Caco-2 (cell line): Measurements from ENCODE around the gene PRDM1. TPM values are rescaled to one million over a fixed set of nuclear protein-coding genes. Genes with fewer than 3 reads are reported as not detected.
A peak's percentile ranks its signal among the peaks of the same experiment; 100 is the strongest.

Experiments used
- BruUV-seq: library from RNA; stranded (reverse); fragments of 400-500 nt; replicated peaks from 2 replicates; lab custom pipeline; 2021; lab: Mats Ljungman, UMichigan
- CTCF ChIA-PET: fragments of 300-600 bp; sonication (Branson Sonifier 250); formaldehyde crosslinking; loops from one replicate; lab custom pipeline; 2022; ENCODE audit warnings: antibody characterized with exemption; lab: Charles Lee
- POLR2A ChIA-PET: fragments of 300-600 bp; sonication (Branson Sonifier 250); formaldehyde crosslinking; loops from one replicate; lab custom pipeline; 2022; ENCODE audit warnings: antibody characterized with exemption; lab: Charles Lee
- DNase-seq, 2 experiments: peaks; one replicate each; pipeline versions ENCODE4 v3.0.0 to v3.0.0-alpha.2; 2020 to 2022
- H3K27me3 ChIP-seq: replicated peaks from 2 replicates; pipeline ENCODE4 v1.6.0; 2011; ENCODE audit warnings: low read length; ENCODE audit not compliant: control insufficient read depth, insufficient read depth
- H3K36me3 ChIP-seq: 2 replicates; pipeline ENCODE4 v1.5.1; 2011; ENCODE audit warnings: low read length; ENCODE audit not compliant: control insufficient read depth, insufficient read depth
- H3K4me1 ChIP-seq: fragments of 250-450 bp; sonication (Bioruptor Pico); 2 replicates; pipeline ENCODE4 v1.5.1; 2020; ENCODE audit warnings: mild to moderate bottlenecking
- H3K4me3 ChIP-seq: 2 replicates; pipeline ENCODE4 v1.5.1; 2011; ENCODE audit warnings: low read depth, mild to moderate bottlenecking, control low read depth, low read length
- H3K9me3 ChIP-seq: fragments of 250-450 bp; sonication (Bioruptor Pico); 2 replicates; pipeline ENCODE4 v1.5.1; 2020; ENCODE audit warnings: mild to moderate bottlenecking, moderate library complexity
- H3K27ac Mint-ChIP-seq: one replicate; pipeline ENCODE4 v1.8.0; 2022; ENCODE audit warnings: mixed read lengths; ENCODE audit not compliant: unreplicated experiment
- H3K27me3 Mint-ChIP-seq: one replicate; pipeline ENCODE4 v1.8.0; 2022; ENCODE audit warnings: mixed read lengths; ENCODE audit not compliant: insufficient read depth, unreplicated experiment
- H3K36me3 Mint-ChIP-seq: one replicate; pipeline ENCODE4 v1.8.0; 2022; ENCODE audit warnings: mild to moderate bottlenecking, mixed read lengths; ENCODE audit not compliant: insufficient read depth, unreplicated experiment
- H3K4me1 Mint-ChIP-seq: one replicate; pipeline ENCODE4 v1.8.0; 2022; ENCODE audit warnings: low read depth, mixed read lengths; ENCODE audit not compliant: unreplicated experiment
- H3K4me3 Mint-ChIP-seq: one replicate; pipeline ENCODE4 v1.8.0; 2022; ENCODE audit warnings: mild to moderate bottlenecking, moderate library complexity, mixed read lengths; ENCODE audit not compliant: unreplicated experiment
- H3K9me3 Mint-ChIP-seq: one replicate; pipeline ENCODE4 v1.8.0; 2022; ENCODE audit warnings: mixed read lengths; ENCODE audit not compliant: unreplicated experiment
- intact Hi-C: fragments of 100-400 bp; cut with micrococcal nuclease; formaldehyde crosslinking; loops from one replicate; pipeline ENCODE4 v1.10.0; 2022; ENCODE audit not compliant: unreplicated experiment
- total RNA-seq: library from RNA; stranded (reverse); gene quantifications from 2 replicates; pipeline ENCODE4 v1.2.3, GENCODE V29; 2022
- TF ChIP-seq, protein P1 (sequence below), 2 experiments: fragments of 200-600 bp in 1 of 2; IDR thresholded peaks; 1 replicate in 1 of 2; 2 replicates in 1 of 2; pipeline versions ENCODE4 v1.5.1 to v1.8.0; 2011 to 2022; ENCODE audit warnings: antibody characterized with exemption in 1 of 2, control low read depth in 1 of 2, inconsistent platforms in 1 of 2, low read depth in 1 of 2, low read length in 1 of 2, mild to moderate bottlenecking in 1 of 2, moderate library complexity in 1 of 2; ENCODE audit not compliant: insufficient read depth in 1 of 2, severe bottlenecking in 1 of 2, unreplicated experiment in 1 of 2

Gene PRDM1
- total RNA-seq, 1 experiment from 2014 or later = 10.4 TPM

DNA sequence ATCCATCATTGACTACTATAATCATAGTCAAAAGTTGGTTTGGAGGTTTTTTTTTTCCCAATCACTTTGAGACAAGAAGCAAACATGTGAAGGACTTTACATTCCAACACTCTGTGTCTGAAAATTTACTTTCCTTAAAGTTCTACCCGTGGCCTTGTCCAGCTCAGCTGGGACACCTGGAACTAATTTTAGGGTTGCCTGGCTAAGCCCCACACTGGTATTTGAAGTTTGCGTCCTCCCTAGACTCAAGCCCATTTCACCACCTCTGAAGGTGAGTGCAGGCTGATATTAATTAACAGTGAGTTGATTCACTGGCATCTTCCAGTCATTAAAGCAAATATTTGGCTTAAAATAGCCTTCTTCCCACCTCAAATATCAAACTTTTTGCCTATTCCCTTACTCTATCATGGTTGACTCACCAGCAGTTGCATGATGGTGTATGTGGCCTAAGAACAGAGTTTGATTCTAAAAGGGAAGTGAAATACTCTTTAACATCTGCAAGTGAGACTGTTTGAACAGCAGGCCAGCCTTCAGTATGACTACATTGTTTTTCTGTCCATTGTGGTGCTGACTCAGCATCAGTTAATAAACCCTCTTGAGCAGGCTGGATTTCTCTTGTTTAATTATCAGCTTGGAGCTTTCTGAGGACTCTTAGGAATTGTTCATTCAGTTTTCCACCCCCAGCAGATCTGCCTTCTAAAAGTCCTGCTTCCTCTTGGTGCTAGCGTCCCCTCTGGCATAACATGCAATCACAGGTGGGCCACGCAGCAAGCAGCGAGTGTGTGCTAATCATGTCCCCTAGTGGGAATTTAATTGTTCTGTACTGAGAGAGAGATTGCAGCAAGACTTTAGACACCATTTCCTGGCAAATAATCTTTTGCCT is 1.8 kb upstream of the PRDM1 start:
- Mint-ChIP-seq H3K4me3 (peak overlapping the region; percentile 87), H3K9me3 (no peaks in the 10 kb centered on the region), H3K4me1 (peaks cover 44% of the 10 kb centered on the region), H3K27ac (peak overlapping the region; percentile 86), H3K27me3 (no peaks in the 10 kb centered on the region), H3K36me3 (peaks cover 8% of the 10 kb centered on the region)
- Histone ChIP-seq H3K4me3 (no peak overlapping the region), H3K27me3 (no peaks in the 10 kb centered on the region), H3K4me1 (peaks cover 18% of the 10 kb centered on the region), H3K9me3 (no peaks in the 10 kb centered on the region), H3K36me3 (no peaks in the 10 kb centered on the region; the same call in 1 of the 2 replicates)
- BruUV-seq = no TSS peak
- intact Hi-C loops = loop anchor here (1.0 to 10.0 kb wide), 6 partner anchors 36 to 516 kb away; no protein-coding TSS in a partner anchor
- ChIA-PET POLR2A (no interaction called here), CTCF (no interaction called here)
- TF ChIP-seq, protein P1, sequence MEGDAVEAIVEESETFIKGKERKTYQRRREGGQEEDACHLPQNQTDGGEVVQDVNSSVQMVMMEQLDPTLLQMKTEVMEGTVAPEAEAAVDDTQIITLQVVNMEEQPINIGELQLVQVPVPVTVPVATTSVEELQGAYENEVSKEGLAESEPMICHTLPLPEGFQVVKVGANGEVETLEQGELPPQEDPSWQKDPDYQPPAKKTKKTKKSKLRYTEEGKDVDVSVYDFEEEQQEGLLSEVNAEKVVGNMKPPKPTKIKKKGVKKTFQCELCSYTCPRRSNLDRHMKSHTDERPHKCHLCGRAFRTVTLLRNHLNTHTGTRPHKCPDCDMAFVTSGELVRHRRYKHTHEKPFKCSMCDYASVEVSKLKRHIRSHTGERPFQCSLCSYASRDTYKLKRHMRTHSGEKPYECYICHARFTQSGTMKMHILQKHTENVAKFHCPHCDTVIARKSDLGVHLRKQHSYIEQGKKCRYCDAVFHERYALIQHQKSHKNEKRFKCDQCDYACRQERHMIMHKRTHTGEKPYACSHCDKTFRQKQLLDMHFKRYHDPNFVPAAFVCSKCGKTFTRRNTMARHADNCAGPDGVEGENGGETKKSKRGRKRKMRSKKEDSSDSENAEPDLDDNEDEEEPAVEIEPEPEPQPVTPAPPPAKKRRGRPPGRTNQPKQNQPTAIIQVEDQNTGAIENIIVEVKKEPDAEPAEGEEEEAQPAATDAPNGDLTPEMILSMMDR (IDR thresholded peaks at IDR 0.05; ENCODE audit: insufficient read depth in 1 of 2, low read depth in 1 of 2, low read length in 1 of 2, severe bottlenecking in 1 of 2, unreplicated experiment in 1 of 2) = peak; percentile 50 to 78
- DNase-seq = peak; percentile 59 to 66

DNA sequence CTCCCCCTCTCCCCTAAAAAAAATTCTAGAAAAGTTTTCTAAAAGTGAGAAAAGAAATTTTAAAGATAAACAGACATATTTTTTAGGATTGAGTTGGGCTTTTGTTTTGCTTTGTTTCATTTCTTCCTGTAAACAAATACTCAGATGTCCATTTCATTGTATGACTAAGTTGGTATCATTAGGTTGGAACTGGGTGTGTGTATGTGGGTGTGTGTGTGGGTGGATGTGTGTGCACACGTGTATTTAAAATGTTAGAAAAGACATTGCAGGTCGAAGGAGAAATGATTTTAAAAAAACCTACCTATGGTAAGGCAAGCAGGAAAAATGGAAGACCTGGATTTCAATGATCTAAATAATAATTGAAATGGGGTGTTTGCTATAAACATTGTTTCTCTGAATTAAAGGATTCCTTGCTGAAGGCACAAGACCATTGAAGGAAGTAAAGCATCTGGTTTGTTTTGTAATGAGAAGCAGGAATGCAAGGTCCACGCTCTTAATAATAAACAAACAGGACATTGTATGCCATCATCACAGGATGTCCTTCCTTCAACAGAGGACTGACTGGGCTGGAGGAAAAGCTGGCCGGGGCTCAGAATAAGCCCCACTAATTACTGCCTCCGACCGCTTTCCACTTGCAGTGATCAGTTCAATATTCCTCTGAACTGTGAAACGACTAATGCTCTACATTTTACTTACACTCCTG is 996 bp upstream of the PRDM1 start:
- CTCF ChIA-PET = interaction anchor here (1.4 kb wide), 1 partner anchor 93 kb away, joined by 8 read pairs; no protein-coding TSS in a partner anchor
- Histone ChIP-seq H3K36me3 (no peaks in the 10 kb centered on the region; the same call in 1 of the 2 replicates), H3K27me3 (no peaks in the 10 kb centered on the region), H3K9me3 (no peaks in the 10 kb centered on the region), H3K4me1 (peaks cover 18% of the 10 kb centered on the region), H3K4me3 (peak overlapping the region; percentile 56; the same call in 1 of the 2 replicates)
- POLR2A ChIA-PET = interaction anchor here (0.9 kb wide), 1 partner anchor 29 kb away, joined by 6 read pairs; no protein-coding TSS in a partner anchor
- Mint-ChIP-seq H3K36me3 (peaks cover 13% of the 10 kb centered on the region), H3K9me3 (no peaks in the 10 kb centered on the region), H3K27me3 (no peaks in the 10 kb centered on the region), H3K4me3 (peak overlapping the region; percentile 87), H3K4me1 (peaks cover 40% of the 10 kb centered on the region), H3K27ac (peak overlapping the region; percentile 86)
- no peak for DNase-seq
- no TSS peak for BruUV-seq
- TF ChIP-seq, protein P1 (IDR thresholded peaks at IDR 0.05; ENCODE audit: insufficient read depth in 1 of 2, low read depth in 1 of 2, low read length in 1 of 2, severe bottlenecking in 1 of 2, unreplicated experiment in 1 of 2) = no peak
- intact Hi-C loops = loop anchor here (1.0 to 10.0 kb wide), 6 partner anchors 36 to 516 kb away; no protein-coding TSS in a partner anchor

DNA sequence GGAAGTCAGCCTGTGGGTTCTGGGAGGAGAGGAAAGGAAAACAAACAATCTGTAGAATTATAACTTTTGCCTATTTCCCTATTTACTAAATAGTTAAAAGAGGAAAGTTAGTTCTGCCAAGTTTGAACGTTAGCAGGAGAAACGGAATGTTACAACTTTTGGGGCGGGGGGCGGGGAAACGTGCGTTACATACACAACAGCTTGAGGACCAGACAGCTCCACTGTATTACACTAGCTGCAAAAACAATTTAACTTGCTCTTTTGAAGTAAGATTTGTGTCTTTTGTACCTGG is 498 bp upstream of the PRDM1 start:
- Mint-ChIP-seq H3K9me3 (no peaks in the 10 kb centered on the region), H3K27me3 (no peaks in the 10 kb centered on the region), H3K4me3 (peak overlapping the region; percentile 87), H3K4me1 (peaks cover 36% of the 10 kb centered on the region), H3K27ac (peak overlapping the region; percentile 86), H3K36me3 (peaks cover 18% of the 10 kb centered on the region)
- POLR2A ChIA-PET = interaction anchor here (0.6 to 0.9 kb wide), 2 partner anchors 30 to 347 kb away, joined by 3 to 6 read pairs; no protein-coding TSS in a partner anchor
- no peaks in the 10 kb centered on the region for H3K27me3 ChIP-seq
- H3K36me3 ChIP-seq = no peaks in the 10 kb centered on the region; the same call in 1 of the 2 replicates
- CTCF ChIA-PET = interaction anchor here (0.6 to 1.4 kb wide), 8 partner anchors 46 to 1294 kb away, joined by 3 to 8 read pairs (median 4); no protein-coding TSS in a partner anchor
- no peak for DNase-seq
- intact Hi-C loops = loop anchor here (2.0 to 10.0 kb wide), 4 partner anchors 37 to 517 kb away; no protein-coding TSS in a partner anchor
- TF ChIP-seq, protein P1 (IDR thresholded peaks at IDR 0.05; ENCODE audit: insufficient read depth in 1 of 2, low read depth in 1 of 2, low read length in 1 of 2, severe bottlenecking in 1 of 2, unreplicated experiment in 1 of 2) = no peak
- peak overlapping the region; percentile 56 for H3K4me3 ChIP-seq
- no TSS peak for BruUV-seq
- peaks cover 18% of the 10 kb centered on the region for H3K4me1 ChIP-seq
- H3K9me3 ChIP-seq = no peaks in the 10 kb centered on the region
